ENCODE data around the gene FSTL4.

FSTL4 gene

DNA sequence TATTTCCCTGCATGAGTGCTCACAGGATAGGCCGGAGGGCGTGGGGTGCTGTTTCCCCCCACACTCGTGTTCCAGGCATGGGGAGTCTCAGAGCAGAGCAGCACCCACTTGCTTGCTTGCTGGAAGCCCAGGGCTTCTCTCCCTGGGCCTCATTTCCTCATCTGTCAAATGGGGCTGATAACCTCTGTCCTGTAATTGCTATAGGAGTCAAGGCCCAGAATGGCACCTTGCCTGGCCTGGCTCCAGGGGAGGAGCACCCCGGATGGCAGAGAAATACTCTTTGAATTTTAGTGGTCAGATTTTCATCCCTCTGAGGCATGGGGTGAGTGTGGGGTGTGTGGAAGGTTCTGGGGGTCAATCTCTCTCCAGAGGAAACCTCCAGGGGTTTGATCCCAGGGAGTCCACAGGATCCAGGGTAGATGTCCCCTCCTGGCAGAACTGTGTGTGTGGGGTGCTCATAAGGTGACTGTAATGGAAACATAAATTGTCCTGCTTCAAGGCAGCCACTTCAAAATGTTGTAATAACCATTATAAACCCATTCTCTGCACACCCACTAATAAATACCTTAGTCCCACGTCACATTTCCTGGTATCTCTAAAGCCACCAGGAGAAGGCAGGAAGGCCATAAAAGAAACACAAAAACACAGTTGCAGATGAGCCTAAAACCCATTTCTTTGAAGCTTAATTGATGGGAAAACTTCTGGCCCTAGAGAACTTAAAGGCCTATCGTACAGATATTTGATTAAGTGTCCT lies 272.2 kb downstream of the FSTL4 start:
- Histone ChIP-seq H3K4me2 (ENCODE audit: low read length) (no peak overlapping the region), H2AFZ (ENCODE audit: low read length) (no peak overlapping the region), H3K27me3 (ENCODE audit: insufficient read depth, low read length) (no peaks in the 10 kb centered on the region), H4K20me1 (ENCODE audit: insufficient read depth, low read length) (no peaks in the 10 kb centered on the region), H3K4me1 (ENCODE audit: insufficient read depth, low read length, severe bottlenecking) (no peaks in the 10 kb centered on the region), H3K36me3 (ENCODE audit: insufficient read depth, low read length) (no peaks in the 10 kb centered on the region), H3K9ac (ENCODE audit: low read length) (no peak overlapping the region), H3K27ac (ENCODE audit: low read depth, low read length, poor library complexity, severe bottlenecking) (no peak overlapping the region), H3K4me3 (ENCODE audit: low read depth, low read length, poor library complexity, severe bottlenecking) (no peak overlapping the region), H3F3A (ENCODE audit: insufficient read depth, low read length) (no peaks in the 10 kb centered on the region), H3K79me2 (ENCODE audit: insufficient read depth, low read length) (no peaks in the 10 kb centered on the region), H3K9me3 (ENCODE audit: low read length) (no peaks in the 10 kb centered on the region), H3K9me2 (ENCODE audit: low read depth, low read length) (no peaks in the 10 kb centered on the region)
- no peak for TF ChIP-seq EZH2 (IDR thresholded peaks at IDR 0.05; ENCODE audit: borderline replicate concordance, low read length)
- TF ChIP-seq, protein P1, sequence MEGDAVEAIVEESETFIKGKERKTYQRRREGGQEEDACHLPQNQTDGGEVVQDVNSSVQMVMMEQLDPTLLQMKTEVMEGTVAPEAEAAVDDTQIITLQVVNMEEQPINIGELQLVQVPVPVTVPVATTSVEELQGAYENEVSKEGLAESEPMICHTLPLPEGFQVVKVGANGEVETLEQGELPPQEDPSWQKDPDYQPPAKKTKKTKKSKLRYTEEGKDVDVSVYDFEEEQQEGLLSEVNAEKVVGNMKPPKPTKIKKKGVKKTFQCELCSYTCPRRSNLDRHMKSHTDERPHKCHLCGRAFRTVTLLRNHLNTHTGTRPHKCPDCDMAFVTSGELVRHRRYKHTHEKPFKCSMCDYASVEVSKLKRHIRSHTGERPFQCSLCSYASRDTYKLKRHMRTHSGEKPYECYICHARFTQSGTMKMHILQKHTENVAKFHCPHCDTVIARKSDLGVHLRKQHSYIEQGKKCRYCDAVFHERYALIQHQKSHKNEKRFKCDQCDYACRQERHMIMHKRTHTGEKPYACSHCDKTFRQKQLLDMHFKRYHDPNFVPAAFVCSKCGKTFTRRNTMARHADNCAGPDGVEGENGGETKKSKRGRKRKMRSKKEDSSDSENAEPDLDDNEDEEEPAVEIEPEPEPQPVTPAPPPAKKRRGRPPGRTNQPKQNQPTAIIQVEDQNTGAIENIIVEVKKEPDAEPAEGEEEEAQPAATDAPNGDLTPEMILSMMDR (IDR thresholded peaks at IDR 0.05; ENCODE audit: low read length) = no peak

DNA sequence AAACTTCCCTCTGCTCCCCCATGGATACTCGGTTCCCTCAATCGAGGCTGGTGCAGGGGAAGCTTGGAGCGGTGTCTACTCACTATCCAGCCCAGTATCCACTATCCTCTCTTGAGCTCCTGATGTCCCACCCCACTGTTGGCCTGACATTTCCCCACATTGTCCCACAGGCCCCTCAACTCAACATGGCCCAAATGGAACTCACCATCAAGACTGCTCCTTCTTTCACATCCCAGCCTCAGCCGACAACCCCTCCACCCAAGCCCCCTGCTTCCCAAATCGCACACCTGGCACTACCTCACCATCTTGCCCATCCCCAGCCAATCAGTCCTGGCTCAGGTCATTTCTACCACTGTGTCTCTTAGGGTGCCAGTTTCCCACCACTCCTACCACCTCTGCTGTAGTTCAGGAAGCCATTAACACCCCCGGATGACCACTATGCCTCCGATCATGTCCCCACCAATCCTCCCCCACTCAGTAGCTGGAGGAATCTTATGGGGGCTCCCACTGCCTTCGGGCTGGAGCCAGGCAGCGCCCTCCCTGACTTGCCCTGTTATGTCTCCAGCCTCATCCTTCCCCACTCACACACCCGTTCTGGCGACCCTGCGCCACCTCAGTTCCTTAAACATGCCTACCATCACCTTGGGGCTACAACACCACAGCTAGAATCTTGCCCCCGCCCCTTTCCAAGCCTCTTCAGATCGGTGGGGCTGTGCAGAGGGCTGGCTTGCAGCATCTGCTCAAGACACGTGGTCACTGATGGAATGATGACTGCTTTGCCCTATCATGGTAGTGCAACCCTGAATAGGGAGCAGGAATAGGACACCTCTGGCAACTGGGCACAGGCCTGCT lies 273.6 kb downstream of the FSTL4 start:
- Histone ChIP-seq H2AFZ (ENCODE audit: low read length) (no peak overlapping the region), H3K4me3 (ENCODE audit: low read depth, low read length, poor library complexity, severe bottlenecking) (no peak overlapping the region), H3K9me3 (ENCODE audit: low read length) (no peaks in the 10 kb centered on the region), H3K79me2 (ENCODE audit: insufficient read depth, low read length) (no peaks in the 10 kb centered on the region), H3K4me2 (ENCODE audit: low read length) (no peak overlapping the region), H4K20me1 (ENCODE audit: insufficient read depth, low read length) (no peaks in the 10 kb centered on the region), H3K9ac (ENCODE audit: low read length) (no peak overlapping the region), H3K9me2 (ENCODE audit: low read depth, low read length) (no peaks in the 10 kb centered on the region), H3K4me1 (ENCODE audit: insufficient read depth, low read length, severe bottlenecking) (no peaks in the 10 kb centered on the region), H3K27me3 (ENCODE audit: insufficient read depth, low read length) (no peaks in the 10 kb centered on the region), H3F3A (ENCODE audit: insufficient read depth, low read length) (no peaks in the 10 kb centered on the region), H3K36me3 (ENCODE audit: insufficient read depth, low read length) (no peaks in the 10 kb centered on the region), H3K27ac (ENCODE audit: low read depth, low read length, poor library complexity, severe bottlenecking) (no peak overlapping the region)
- TF ChIP-seq EZH2 (IDR thresholded peaks at IDR 0.05; ENCODE audit: borderline replicate concordance, low read length) = no peak
- TF ChIP-seq, protein P1 (IDR thresholded peaks at IDR 0.05; ENCODE audit: low read length) = no peak

GRCh38 chr5:133337795-133338445 lies 274.4 kb downstream of the FSTL4 start:
- Histone ChIP-seq H4K20me1 (ENCODE audit: insufficient read depth, low read length) (no peaks in the 10 kb centered on the region), H2AFZ (ENCODE audit: low read length) (no peak overlapping the region), H3K79me2 (ENCODE audit: insufficient read depth, low read length) (no peaks in the 10 kb centered on the region), H3K36me3 (ENCODE audit: insufficient read depth, low read length) (no peaks in the 10 kb centered on the region), H3K4me3 (ENCODE audit: low read depth, low read length, poor library complexity, severe bottlenecking) (no peak overlapping the region), H3K27ac (ENCODE audit: low read depth, low read length, poor library complexity, severe bottlenecking) (no peak overlapping the region), H3F3A (ENCODE audit: insufficient read depth, low read length) (no peaks in the 10 kb centered on the region), H3K9me3 (ENCODE audit: low read length) (no peaks in the 10 kb centered on the region), H3K4me2 (ENCODE audit: low read length) (no peak overlapping the region), H3K27me3 (ENCODE audit: insufficient read depth, low read length) (no peaks in the 10 kb centered on the region), H3K9me2 (ENCODE audit: low read depth, low read length) (no peaks in the 10 kb centered on the region), H3K4me1 (ENCODE audit: insufficient read depth, low read length, severe bottlenecking) (no peaks in the 10 kb centered on the region), H3K9ac (ENCODE audit: low read length) (no peak overlapping the region)
- TF ChIP-seq, protein P1 (IDR thresholded peaks at IDR 0.05; ENCODE audit: low read length) = no peak
- no peak for TF ChIP-seq EZH2 (IDR thresholded peaks at IDR 0.05; ENCODE audit: borderline replicate concordance, low read length)
